Suppressor macrophage treated with lipopolysaccharide for 1 hour (primary cell): Measurements from ENCODE around the gene YWHAG.
"Not testable (repeated sequence)": the region's sequence is repeated elsewhere in the genome, so short reads cannot be mapped to it uniquely, and the experiment has no call there.

Source experiments
- DNase-seq, 3 donors: peaks; one replicate each; pipeline ENCODE4 v3.0.0-alpha.2; 2020 to 2022

Gene YWHAG

GRCh38 chr7:76346778-76347177, 12.0 kb downstream of the YWHAG start:
- DNase-seq = peak; percentile 34 to 51 (median 47)

GRCh38 chr7:76346097-76346496, 12.7 kb downstream of the YWHAG start:
- DNase-seq = no peak

DNA sequence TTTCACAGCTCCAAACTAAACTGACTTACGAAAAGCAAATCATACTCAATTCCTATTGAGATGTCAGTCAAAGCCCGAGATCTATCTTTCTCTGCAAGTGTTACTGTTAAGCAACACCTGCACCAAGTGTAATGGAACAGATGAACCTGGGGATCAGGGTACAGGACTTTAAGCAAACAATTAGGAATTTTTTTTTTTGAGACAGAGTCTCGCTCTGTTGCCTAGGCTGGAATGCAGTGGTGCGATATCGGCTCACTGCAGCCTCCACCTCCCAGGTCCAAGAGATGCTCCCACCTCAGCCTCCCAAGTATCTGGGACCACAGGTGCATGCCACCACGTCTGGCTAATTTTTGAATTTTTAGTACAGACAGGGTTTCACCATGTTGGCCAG, 14.9 kb downstream of the YWHAG start:
- DNase-seq = no peak

DNA sequence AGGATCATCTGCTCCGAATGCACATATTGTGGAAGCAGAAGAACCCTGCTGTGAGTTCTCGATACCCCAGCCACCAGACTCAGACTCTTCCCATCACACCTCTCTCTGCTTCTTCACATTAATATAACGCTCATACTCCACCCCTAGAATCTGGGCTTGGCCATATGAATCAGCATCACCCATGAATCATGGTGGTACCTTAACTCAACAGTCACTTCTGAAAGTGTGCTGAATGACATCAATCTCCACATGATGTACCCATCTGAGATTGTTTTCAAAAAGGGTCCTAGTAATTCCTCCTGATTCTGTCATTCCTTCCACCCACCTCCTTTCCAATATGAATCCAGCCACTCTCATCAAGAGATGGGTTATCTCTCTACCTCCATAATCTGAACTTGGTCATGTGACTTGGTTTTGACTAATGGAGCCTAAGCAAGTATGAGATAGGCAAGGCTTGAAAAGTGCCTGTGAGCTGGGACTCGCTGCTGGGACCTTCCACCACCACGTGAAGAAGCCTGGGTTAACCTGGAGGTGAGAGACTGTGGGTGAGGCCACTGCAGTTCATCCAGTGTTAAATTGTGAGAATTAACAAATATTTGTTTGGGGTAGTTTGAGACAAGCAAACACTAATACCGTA, 15.4 kb downstream of the YWHAG start:
- DNase-seq = no peak

- no peak for DNase-seq
Measured at GRCh38 chr7:76342222-76342621, 16.6 kb downstream of the YWHAG start.

DNA sequence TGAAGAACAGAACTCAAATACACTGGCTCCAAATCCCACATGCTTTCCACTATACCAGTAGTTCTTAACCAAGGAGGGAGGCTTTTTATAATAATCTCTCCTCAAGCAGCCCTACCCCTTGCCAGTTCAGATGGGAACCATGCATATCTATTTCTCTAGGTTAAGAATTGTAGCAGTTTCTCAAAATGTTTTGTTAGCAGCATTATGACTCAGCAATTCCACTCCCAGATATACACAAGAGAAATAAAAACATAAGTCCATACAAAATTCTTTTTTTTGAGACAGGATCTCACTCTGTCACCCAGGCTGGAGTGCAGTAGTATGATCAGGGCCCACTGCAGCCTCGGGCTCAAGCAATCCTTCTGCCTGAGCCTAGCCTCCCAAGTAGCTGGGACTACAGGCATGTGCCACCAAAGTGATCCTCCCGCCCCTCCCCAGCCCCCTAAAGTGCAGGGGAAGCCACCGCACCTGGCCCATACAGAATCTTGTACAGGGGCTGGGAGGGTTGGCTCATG, 18.1 kb downstream of the YWHAG start:
- no peak for DNase-seq

DNA sequence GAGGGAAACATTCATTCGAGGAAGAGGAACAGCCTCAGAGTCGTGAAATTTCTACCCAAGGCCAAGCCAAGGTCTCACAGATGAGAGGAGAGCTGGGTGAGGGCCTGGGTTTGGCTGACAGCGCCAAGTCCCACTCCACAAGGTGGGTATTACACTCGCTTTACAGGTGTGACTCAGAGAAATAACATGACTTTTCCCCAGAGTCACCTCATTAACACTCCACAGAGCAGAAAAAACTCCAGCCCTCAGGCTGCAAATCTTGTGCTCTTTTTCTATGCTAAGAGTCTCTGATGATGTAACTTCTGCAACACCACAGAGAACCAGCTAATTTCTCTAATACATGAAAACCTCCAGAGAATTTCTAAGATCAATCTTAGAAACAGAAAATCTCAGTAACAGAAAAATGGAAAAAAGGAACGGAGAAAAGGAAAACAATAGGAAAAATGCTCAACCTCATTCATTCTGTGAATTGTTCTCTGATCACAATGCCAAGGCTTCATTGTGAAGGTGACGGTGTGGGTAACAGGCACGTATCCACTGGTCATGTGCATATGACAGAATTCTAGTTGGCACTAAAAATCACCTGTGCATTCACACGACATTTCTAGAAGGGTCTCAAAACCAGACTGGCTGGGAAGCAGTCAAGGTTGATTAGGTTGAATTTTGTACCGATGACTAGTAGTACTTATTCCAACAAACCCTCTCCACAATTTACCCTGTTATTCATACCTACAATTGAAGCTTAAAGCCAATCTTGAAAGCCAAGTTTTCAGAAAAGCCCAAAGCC, 20.3 kb downstream of the YWHAG start:
- peak; percentile 39 to 43 (median 42) for DNase-seq

DNA sequence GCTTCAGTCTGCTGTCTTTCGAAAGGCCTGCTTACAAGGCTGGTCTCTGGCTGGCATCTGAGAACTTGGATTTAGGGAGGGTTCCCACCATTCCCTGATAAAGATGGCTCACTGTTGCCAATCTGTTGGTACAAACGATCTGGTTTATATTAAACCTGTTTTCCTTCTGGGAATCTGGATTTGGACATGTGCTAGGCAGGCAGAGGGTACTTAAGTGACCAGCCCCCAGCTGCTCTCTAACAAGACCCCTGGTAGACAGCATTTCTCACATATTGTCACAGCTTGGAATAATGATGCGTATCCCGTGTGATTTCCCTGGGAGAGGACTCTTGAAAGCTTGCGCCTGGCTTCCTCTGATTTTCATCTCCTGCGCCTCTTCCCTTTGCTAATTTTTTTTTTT, 21.6 kb downstream of the YWHAG start:
- DNase-seq = no peak

DNA sequence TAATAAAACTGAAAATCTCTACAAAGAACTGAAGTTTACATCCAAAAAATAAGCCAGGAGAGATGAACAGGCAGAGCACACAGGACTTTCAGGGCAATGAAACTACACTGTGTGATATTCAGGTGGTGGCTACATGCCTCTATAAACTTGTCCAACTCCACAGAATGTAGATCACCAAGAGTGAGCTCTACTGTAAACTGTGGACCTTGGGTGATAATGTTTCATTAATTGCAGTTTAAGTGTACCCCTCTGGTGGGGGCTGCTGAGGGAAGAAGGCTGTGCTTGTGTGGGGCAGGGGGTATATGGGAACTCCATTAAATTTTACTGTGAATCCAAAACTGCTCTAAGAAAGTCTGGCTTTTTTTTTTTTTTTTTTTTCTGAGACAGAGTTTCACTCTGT, 22.7 kb downstream of the YWHAG start:
- no peak for DNase-seq

GRCh38 chr7:76335417-76335816, 23.4 kb downstream of the YWHAG start:
- DNase-seq = not testable (repeated sequence)

- DNase-seq = no peak
Measured at GRCh38 chr7:76334320-76334967, 24.3 kb downstream of the YWHAG start.

- peak; percentile 40 to 57 (median 55) for DNase-seq
Measured at GRCh38 chr7:76333511-76334101, 25.2 kb downstream of the YWHAG start.

DNA sequence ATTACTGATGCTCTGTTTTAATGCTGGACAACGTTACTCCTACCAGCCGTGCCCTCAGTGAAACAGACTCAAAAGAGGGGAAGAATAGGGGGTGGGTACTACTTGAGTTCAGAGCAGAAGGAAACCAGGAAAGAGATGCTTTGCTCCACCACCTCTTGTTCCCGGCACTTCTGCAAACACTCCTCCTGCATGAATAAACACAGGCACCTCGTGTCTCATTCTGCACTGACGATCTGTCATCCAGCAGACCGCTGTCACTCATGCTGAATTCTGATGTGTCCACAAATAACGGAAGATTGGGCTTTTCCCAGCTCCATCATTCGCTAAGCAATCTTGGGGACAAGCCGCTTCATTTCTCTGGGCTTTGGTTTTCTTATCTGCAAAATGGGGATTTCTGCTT, 26.7 kb downstream of the YWHAG start:
- peak; percentile 24 to 84 (median 58) for DNase-seq

- no peak for DNase-seq
Measured at GRCh38 chr7:76330673-76331072, 28.1 kb downstream of the YWHAG start.

GRCh38 chr7:76330261-76330660, 28.5 kb downstream of the YWHAG start:
- DNase-seq = no peak

- DNase-seq = no peak
Measured at GRCh38 chr7:76329479-76329878, 29.3 kb downstream of the YWHAG start.

GRCh38 chr7:76328389-76328788, 30.4 kb downstream of the YWHAG start:
- no peak for DNase-seq

DNA sequence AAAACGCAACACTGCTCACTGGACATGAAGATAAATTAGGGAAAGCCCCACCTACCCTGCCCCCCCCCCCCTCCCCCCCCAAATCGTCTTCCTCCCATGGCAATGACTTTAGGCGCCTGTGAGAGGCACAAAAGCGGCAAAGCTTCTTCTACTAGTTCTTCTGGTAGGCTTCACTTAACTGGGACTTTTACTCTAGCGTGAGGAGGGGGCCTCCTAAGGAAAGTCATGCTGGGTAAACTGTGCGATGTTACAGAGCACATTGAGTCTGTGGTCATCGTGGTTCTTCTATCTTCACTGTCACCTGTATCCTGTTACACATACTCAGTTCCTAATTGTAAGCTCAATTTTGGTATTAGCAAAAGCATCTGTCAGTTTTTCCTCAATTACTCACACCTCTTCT, 31.2 kb downstream of the YWHAG start:
- DNase-seq = peak in 1 of 3 donors; percentile 25

DNA sequence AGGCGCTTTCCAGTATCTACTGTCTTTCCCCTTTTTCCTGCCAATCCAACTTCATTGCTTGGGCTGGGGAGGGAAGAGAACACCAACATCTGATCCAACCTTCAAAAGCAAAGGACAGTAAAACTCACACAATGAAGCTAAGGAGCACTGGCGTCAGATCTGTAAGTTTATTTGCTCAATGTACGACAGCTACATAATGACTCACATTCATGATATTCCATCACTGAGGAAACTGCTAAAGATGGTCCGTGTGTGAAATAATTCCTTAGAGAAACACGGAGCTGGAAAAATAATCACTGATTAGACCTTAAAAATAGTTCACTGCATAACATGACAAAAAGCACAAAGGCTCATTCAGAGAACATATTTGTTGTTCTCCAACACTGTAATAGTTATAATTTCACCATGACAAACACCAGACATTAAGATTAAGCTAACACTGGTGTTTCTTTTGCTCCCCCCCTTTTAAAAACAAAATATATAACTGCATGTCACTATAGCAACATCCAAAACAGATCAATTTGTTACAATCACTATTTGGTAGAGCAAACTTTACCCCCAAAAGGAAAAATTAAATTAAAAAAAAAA, 32.1 kb downstream of the YWHAG start:
- DNase-seq = no peak

GRCh38 chr7:76325811-76326210, 33.0 kb downstream of the YWHAG start:
- no peak for DNase-seq

DNA sequence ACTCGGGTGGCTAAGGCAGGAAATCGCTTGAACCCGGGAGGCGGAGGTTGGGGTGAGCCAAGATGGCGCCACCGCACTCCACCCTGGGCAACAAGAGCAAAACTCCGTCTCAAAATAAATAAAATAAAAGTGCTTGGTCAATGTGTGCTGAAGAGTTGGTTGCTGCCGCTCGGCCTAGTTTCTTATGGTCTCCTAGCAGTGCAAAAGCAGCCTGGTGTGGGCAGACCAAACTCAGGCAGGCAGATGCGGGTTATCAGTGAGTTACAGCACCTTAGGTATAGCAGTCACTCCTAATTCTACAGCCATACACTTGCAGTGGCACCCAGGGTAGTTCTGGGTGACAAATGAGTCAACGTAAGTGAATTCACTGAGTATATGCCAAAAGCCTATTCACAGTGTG, 33.7 kb downstream of the YWHAG start:
- DNase-seq = no peak

DNA sequence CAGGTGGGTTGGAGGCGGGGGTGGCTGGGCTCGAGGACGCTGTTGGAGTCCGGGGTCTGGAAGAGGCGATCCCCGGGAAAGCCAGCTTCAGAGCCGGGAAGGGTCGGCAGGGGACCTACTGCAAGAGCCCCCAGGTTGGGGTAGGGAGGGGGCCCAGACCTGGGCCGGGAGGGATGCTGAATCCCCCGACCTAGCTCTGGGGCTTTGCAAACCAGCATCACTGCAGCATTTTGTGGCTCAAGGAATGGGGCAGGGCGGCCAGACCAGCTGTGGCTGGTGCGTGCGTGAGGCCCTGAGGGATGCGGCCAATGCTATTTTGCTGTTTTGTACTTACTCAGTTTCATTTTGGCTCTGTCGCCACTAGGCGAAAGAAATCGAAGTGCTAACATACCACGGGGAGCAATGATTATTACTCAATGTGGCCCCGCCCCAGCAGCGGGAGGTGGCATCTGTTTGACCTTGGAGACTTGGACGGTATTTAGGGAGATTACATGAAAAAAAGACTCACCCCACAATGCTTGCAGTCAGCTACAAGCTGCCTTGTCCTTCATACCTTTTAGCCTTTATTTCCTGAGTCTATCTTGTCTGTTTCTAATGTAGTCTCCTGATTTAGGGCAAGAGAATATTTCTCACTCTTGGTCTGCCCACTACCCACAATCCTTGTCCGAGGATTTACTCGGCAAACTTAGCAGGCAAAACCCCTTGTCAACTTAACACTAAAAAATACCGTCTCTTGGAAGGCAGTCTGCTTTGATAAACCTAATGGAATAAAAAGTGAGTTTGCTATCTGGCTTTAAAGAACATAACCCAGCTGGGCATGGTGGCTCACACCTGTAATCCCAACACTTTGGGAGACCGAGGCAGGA, 40.1 kb downstream of the YWHAG start:
- peak; percentile 88 to 90 (median 88) for DNase-seq
